H1 (cell line): ENCODE results near the gene CLCC1. TPM values are rescaled to one million over a fixed set of nuclear protein-coding genes. Genes with fewer than 3 reads are reported as not detected.

Experiments used
- EP300 ChIP-seq, 2 experiments: IDR thresholded peaks; 1 replicate in 1 of 2; 2 replicates in 1 of 2; pipeline ENCODE4 v1.6.1; 2011 to 2012; ENCODE audit warnings: low read depth in 2 of 2, low read length in 2 of 2, mild to moderate bottlenecking in 2 of 2, borderline replicate concordance in 1 of 2, inconsistent platforms in 1 of 2, moderate library complexity in 1 of 2
- SP2 ChIP-seq: IDR thresholded peaks from 2 replicates; pipeline ENCODE4 v1.6.1; 2012; ENCODE audit warnings: mild to moderate bottlenecking, low read length, inconsistent platforms
- SUZ12 ChIP-seq: fragments of 200-600 bp; sonication (generic); IDR thresholded peaks from 2 replicates; pipeline ENCODE4 v1.6.1; 2012; ENCODE audit warnings: mild to moderate bottlenecking, inconsistent platforms, low read length, moderate library complexity, mixed read lengths
- TAF7 ChIP-seq: optimal IDR thresholded peaks from 2 replicates; pipeline ENCODE3; 2011; ENCODE audit warnings: low read depth, mild to moderate bottlenecking, inconsistent platforms, low read length, moderate library complexity, borderline replicate concordance
- TBP ChIP-seq: IDR thresholded peaks from 2 replicates; pipeline ENCODE4 v1.6.1; 2011; ENCODE audit warnings: low read depth, low read length, improper control_type of control experiment
- YY1 ChIP-seq: IDR thresholded peaks from 2 replicates; pipeline ENCODE4 v1.6.1; 2011; ENCODE audit warnings: low read depth, mild to moderate bottlenecking, low read length
- polyA plus RNA-seq, 7 experiments: library from polyadenylated mRNA; depleted of rRNA in 3 of 7; stranded (reverse) in 5 of 7; unstranded in 2 of 7; fragments of >200 nt in 5 of 7; fragments of 200-250 nt in 2 of 7; gene quantifications; 1 replicate in 5 of 7; 2 replicates in 1 of 7; 4 replicates in 1 of 7; pipeline versions ENCODE4 v1.2.1 to v1.2.3, GENCODE V29; 2011 to 2013; ENCODE audit warnings: missing spikeins in 2 of 7, mixed read lengths in 2 of 7
- total RNA-seq: library from RNA; stranded (reverse); fragmentation: NEBNext Ultra II Directional; extraction: Animal tissue kit (Norgen Biotek cat#: 25700); gene quantifications from 2 replicates; pipeline ENCODE4 v1.2.1, GENCODE V29; 2021

Gene CLCC1
- total and polyA plus RNA-seq, 2 of the 8 experiments (the other 6 are each of a cell fraction or from before 2014, with no cell fraction given) = 8.1 to 23.8 TPM

GRCh38 chr1:108955111-108955510 is 8.2 kb downstream of the CLCC1 start (continued):
- TF ChIP-seq YY1 (no peak), TBP (no peak), TAF7 (no peak), SP2 (no peak), EP300 (IDR thresholded peaks at IDR 0.05; ENCODE audit: borderline replicate concordance in 1 of 2, low read depth in 2 of 2, low read length in 2 of 2) (no peak), SUZ12 (no peak)
